Activated gamma-delta T cell treated with anti-CD3 and anti-CD28 coated beads, Interleukin-2, amount 50 U/mL, for 16 hours (primary cell): ENCODE results near the gene METTL3.
"Not testable (repeated sequence)": the region's sequence is repeated elsewhere in the genome, so short reads cannot be mapped to it uniquely, and the experiment has no call there.

ENCODE experiments used
- DNase-seq: peaks from one replicate; pipeline ENCODE4 v3.0.0-alpha.2; 2020; ENCODE audit warnings: low read depth

The METTL3 gene

DNA sequence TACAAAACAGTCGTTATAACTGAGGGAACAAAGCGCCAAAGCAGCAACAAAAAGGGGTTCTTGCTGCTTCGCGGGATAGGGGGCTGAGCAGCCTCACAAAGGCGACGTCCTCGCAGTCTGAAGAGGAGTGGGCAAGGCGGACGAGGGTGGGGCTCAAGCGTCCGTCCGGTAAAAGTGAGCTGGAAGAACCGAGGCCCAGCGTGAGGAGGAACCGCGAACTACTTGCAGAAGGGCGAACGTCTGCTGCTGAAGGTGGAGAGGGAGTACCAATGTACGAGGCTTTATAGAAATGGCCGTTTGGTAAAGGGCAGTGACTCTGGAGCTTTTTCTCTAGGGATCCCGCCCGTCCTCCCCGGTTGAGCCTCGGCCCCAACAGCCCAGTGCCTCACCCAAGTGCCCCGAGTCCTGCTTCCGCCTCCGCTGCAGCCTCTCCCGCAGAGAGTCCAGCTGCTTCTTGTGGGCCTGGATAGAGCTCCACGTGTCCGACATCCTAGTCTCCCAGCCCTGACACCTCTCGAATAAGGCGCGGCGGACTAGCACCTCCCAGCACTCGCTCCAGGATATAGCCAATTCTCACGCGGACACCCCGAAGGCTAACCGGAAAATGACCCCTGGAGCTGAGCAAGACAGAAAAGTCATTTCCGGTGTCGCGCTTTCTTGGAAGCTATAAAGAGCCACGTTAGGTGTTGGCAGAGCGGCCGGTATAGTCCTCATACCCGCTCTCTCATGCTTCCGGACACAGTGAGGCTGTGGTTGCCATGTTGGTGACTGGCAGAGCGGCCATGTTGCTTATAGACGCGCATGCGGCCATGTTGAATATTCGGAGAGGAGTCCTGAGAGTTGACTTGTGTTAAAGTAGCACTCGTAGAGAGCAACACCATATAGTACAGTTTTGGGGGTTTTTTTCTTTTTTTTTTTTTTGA is at the start of gene METTL3:
TSS of gene METTL3 (minus strand) at position 606 of the 923 bp plus-strand sequence. CDS start at position 489, 117 bp downstream.
- peak; percentile 89 for DNase-seq

DNA sequence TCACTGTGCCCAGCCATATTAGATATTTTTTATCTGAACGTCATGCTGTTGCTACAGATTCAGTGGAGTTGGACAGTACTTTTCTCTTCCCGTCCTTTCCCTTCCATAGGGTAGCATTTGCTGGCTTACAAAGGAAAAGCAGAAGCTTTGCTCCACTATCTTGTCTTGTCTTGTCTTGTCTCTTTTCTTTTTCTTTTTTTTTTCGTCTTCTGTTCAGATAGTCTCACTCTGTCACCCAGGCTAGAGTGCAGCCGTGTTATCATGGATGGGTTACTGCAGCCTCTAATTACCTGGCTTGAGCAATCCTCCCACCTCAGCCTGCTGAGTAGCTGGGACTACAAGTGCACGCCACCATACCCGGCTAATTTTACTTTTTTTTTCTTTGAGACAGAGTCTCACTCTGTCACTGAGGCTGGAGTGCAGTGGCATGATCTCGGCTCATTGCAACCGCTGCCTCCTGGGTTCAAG is 47.6 kb upstream of the METTL3 start:
- DNase-seq: no peak

DNA sequence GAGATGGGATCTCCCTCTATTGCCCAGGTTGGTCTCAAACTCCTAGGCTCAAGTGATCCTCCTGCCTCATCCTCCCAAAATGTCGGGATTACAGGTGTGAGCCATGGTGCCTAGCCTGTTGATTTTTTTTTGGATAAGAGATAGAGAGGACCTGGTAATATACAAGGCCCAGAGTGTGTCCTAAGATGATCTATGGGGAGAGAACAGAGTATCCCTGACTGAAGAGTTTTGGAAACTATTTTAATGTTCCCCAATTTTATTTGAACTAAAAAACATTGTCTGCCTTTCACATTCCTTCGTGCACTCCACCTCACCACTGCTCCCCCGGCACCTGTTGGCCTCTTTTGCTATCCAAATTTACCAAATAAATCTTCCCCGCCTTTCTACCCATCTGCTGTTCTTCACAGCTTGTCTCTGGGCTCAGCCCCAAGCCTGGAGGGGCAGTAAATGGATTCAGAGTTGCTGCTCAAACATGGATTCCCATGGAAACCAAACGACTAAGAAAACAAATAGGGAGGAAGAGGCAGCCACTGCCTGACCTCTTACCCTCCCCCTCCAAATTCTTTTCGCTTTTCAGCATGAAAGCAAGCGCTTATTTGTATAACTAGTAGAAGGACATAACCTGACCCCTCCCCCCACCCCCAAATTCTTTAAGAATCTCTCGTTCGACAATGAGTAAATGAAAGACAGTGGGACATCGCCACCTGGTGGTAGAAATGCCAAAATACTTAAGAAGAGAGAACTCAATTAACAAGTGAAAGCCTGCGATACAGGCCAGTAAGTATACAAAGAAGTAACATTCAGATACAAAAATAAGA is 46.2 kb upstream of the METTL3 start:
- DNase-seq: peak; percentile 65

DNA sequence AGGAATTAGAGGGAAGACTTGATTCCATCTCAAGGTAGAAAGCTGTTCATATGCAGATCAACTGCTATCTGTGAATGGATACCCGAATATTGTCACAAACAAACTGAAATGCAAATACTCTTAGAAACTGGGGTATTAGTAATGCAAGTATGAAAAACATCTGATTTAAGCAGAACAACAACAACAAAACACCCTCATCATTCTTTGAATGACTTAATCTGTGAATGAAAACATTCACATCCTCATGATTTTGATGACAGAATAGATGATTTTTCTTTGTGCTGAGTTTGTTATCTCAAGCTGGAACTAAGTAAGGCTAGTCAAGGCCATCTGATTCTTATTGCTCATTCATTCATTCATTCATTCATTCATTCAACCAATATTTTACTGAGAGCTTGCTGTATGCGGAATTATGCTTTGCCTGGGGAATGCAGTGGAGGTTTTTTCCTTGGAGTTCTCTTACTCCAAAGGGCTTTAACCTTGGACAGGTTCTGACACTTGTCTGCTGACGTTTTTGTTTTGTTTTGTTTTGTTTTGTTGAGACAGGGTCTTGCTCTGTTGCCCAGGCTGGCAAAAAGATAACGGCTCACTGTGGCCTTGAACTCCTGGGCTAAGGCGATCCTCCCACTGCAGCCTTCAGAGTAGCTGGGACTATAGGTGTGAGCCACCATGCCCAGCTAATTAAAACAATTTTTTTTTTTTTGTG is 45.4 kb upstream of the METTL3 start:
- DNase-seq: no peak

DNA sequence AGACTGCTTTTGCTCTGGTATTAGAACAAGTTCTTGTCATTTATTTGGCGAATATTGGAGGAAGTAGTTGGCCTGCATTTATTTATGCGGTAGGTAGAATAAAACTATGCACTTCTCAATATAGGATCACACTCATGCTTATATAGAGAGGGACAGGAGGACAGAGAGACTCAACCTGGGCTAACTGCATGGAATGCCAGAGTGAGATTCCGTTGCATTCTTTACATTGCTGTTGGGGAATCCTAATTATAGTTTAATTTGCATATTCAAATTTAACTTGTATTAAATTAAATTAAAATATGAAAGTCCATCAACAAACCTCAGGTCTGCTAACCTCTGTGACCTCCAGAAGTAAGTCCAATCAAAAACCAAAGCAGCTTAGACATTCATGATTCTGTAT is 42.1 kb upstream of the METTL3 start:
- no peak for DNase-seq

GRCh38 chr14:21544588-21544987 is 33.4 kb upstream of the METTL3 start:
- DNase-seq: not testable (repeated sequence)

- DNase-seq: no peak
Observed at GRCh38 chr14:21543963-21544362, 32.8 kb upstream of the METTL3 start.

DNA sequence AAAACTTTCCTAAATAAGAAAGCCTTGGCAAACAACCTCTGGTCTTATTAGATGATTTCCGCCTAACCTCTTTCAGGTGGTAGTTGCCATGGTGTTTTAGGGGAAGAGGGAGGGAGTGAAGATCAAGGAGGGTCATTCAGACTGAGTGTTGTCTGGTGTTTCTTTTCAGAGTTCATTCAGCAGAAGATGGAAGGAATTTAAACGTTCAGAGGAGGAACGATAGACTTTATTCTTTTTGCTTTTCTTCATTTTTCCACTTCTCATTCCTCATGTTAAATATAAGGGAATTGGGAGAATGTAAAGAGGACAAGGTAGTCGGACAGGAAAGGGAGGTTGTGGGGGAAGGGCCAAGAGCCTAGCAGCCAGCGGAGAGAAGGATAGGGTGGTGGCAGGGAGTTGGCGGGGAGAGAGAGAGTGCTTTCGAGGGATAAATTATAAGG is 32.4 kb upstream of the METTL3 start:
- DNase-seq: no peak

DNA sequence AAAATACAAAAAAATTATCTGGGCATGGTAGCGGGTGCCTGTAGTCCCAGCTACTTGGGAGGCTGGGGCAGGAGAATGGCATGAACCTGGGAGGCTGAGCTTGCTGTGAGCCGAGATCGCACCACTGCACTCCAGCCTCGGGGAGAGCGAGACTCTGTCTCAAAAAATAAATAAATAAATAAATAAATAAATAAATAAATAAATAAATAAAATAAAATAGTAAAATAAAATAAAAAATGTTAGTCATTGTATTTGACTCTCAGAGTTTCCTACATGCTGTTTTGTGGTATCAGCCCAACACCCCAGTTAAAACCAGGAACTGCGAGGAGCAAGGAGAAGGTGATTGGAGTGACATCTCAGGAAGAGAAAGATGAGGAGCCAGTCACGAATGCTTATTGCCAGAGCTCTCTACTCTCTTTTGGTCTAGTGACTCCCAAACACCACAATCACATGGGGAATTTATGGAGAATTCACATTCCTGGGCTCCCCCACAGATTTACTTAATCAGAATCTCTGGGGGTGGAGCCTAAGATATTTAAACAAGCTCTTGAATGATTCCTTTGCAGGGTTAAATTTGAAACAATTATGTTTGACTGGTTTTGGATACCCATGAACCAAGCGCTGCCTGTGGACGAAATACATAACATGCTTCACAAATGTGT is 30.4 kb upstream of the METTL3 start:
- DNase-seq: no peak

DNA sequence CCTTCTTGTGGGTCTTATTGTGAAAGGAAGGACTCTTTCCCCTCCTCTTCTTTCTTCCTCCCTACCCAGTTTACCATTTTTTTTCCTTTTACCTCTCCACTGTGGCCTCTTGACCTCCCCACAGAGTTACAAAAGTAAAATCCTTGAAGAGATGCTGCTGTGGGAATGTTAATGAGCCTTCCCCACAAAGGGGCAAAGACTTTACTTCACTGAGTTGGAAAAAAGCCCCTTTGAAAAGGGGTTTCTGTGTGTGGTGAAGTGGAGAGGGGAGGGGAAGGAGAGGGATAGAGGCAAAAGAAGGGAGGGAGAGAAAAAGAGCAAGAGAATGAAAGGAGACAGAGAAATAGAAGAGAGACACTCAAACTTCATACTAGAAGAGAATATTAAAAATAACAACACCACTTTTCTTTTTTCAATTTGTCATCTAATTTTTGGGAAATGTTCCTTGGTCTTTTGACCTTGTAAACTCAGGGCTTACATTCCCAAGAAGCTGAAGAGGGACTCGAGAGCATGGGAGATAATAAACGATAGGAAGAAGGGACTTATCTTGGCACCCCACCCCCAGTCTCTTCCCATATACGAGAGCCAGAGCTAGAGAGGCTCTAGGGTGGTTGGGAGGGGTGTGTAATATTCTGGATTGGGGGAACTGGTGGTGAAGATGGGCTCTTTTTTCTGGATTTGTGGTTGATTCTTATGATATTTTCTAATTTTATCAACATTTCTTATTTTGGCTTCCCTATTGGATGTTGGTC is 28.2 kb upstream of the METTL3 start:
- DNase-seq: no peak

DNA sequence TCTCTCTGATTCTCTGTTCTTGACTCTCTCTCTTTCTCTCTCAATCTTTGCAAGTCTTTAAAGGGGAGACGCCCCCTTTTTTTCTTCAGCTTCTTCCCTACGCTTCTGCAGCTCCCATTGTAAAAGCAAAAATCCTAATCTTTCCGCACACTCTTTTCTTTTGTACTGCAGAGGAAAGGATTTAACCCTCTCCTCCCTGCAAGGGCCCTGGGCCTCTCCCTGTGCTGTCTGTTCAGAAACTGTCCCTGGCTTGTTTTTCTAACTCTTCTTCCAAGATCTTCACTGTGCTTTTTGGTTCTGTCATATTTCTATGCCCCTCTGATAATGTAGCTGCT is 25.9 kb upstream of the METTL3 start:
- DNase-seq: no peak

DNA sequence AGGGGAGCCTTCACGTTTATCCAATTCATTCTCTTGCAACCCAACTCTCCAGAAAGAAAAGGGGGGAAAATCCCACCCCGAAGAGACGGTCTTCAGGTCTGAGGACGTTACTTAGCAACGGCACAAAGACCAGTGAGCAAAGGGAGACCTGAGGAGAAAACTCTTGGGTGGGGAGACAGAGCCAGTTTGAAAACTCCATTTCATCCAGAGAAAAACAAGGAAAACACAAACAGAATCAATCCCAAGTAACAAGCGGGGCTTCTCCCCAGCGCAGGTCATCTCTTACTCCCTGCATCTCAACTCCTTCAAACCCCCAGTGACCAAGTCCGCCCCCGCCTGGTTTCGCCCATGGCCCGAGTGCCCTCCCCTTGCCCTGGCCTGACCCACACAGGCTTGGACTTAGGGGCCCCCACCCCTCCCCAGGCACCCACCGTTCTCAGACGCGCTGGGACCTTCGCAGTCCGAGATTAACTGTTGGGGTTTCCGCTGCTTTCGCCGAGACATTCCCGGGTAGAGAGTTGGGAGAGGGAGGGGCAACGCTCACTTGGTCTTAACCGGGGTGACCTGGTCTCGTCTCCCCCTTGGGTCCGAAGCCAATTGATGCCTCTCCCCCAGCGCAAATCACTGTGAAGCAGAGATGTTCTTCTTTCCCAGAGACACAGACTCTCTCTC is 25.4 kb upstream of the METTL3 start:
- DNase-seq: no peak

GRCh38 chr14:21535545-21536417 is 24.6 kb upstream of the METTL3 start:
- DNase-seq: no peak

GRCh38 chr14:21534576-21534975 is 23.4 kb upstream of the METTL3 start:
- no peak for DNase-seq

DNA sequence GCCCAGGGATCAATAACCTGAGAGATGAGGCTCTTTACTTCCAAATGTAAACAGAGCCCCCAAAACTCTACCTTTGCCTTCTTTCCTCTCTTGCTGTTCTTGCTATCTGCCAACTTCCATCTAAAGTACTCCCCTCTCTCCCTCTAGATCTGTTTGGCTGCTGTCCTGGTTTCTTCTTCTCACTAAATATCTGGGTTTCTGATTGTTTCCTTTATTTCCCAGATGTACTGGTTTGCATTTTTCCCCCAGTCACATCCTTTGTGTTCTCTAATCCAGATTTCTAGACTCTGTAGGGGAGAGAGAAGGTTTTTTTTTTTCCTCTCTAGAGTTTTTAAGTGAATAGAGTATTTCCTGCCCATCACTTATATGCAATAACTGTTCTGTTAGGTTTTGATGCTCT is 22.2 kb upstream of the METTL3 start:
- DNase-seq: no peak

GRCh38 chr14:21529515-21529914 is 18.4 kb upstream of the METTL3 start:
- DNase-seq: no peak

- no peak for DNase-seq
Observed at GRCh38 chr14:21528381-21529348, 17.5 kb upstream of the METTL3 start.

DNA sequence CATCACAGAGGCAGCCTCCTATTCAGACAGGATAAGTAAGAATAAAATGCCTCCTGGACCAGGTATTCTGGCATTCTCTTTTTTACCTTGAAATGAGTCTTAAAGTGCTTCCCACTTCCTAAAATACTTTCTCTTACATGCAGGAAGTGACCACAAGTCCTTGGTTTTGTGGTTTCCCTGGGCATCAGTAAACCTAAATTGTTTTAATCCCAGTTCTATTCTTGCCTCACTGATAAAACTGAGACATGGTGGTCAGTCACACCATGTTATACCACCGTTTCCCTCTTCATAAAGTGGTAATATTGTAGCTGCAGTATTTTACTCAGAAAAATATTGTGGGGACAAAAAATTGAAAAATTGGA is 16.2 kb upstream of the METTL3 start:
- no peak for DNase-seq
